HG03378 (cell line): ENCODE measurements around the gene RAPGEF4.
"Not testable (repeated sequence)": the region's sequence is repeated elsewhere in the genome, so short reads cannot be mapped to it uniquely, and the experiment has no call there.

Source experiments
- ATAC-seq: cut with Tn5 transposase; IDR thresholded peaks from one replicate; pipeline ENCODE4 v1.9.1; 2021; ENCODE audit warnings: mild to moderate bottlenecking, moderate library complexity; ENCODE audit not compliant: unreplicated experiment

RAPGEF4 gene

DNA sequence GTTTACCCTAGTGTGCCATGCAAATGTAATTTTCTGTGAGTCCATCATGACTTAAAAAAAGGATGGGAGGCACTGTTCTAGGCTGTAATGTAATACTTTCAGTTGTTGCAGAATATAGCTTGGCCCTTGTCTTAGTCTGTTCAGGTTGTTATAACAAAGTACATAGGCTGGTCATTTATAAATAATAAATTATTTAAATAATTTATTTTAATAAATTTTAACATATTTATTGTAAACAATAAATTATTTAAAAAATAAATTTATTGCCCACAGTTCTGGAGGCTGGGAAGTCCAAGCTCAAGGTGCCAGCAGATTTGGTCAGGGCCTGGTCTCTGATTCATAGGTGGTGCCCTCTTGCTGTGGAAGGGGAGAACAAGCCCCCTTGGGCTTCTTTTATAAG is 35.2 kb downstream of the RAPGEF4 start:
- no peak for ATAC-seq

DNA sequence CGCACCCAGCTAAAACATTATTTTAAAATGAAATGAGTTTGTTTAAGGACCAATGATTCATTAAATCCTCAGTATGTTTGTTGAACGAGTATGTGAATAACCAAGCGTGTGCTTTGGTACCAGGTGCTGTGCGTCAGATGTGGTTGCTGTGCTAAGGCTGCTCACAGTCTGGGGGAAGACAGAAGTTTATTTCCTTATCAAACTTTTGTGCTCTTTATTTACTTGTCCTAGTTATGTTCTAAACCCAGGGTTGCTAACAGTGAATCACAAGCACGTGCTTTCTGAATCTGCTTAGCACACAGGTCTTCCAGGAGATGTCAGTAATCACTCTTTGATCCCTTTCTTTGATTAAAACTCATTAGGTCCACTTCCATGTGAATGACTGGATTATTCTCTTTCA is 37.0 kb downstream of the RAPGEF4 start:
- ATAC-seq, result no peak

DNA sequence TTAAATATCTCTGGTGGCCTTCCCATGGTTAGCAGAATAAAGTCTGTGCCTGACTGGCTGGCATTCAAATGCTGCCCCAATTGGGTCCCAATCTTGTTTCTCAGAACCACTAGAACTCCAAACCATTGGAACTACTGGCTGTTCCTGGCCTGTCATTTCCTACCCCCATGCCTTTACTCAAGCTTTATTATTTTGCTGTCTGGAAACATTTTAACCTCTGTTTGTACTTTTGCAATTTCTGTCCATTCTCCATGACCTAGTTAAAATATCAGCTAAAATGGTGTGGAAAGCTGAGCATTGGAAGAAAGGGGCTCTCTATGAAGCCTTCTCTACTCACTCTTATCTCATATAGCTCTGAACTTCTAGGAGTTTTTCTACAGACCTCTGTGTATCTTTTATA is 38.7 kb downstream of the RAPGEF4 start:
- no peak for ATAC-seq

GRCh38 chr2:172775319-172775718 is 39.7 kb downstream of the RAPGEF4 start:
- no peak for ATAC-seq

DNA sequence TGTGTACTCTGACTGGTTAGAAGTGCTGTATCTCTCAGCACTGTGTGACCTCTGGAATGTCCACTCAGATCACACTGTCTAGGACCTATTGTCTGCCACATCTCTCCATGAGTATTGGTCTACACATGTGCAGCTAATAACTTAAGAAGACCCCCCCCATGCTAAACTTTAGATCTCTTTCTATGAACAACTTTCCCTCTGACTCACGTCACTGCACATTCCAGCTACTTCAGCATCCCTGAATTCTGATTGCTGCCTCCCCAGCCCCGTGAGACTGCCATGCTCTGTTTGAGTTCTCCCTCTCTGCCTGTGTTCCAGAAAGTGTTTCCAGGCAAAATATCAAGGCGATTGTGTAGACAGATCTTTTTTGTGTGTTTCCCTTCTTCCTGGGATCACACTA is 41.8 kb downstream of the RAPGEF4 start:
- no peak for ATAC-seq

DNA sequence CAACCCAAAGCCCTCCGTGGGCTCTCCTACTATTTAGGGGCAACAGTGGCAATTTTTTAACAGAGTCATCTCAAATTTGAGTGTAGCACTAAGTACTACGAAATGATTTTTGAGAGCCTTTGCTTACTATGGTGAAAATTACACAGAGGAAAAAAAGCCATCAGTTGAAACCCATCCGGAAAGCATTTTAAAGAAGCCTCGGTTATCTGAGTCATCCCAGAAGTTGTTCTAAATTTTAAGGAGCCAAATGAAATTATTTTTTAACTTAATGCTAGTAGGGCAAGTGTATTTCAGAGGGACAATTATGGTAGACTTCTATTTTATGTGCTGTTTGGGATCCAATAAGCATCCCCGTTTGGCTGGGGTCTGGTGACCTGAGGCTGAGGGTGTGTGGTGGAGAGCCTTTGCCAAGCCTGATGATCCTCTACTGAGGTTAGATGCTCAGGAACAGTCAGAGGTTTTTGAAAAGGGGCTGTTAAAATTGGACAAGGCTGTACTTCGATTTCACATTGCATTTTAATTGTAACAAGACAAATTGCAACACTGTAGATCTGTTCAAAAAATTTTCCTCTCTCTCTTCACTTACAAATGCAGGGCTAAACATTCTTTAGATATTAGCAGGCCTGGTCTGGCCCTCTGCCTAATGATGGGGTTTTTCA is 47.0 kb downstream of the RAPGEF4 start:
- no peak for ATAC-seq

DNA sequence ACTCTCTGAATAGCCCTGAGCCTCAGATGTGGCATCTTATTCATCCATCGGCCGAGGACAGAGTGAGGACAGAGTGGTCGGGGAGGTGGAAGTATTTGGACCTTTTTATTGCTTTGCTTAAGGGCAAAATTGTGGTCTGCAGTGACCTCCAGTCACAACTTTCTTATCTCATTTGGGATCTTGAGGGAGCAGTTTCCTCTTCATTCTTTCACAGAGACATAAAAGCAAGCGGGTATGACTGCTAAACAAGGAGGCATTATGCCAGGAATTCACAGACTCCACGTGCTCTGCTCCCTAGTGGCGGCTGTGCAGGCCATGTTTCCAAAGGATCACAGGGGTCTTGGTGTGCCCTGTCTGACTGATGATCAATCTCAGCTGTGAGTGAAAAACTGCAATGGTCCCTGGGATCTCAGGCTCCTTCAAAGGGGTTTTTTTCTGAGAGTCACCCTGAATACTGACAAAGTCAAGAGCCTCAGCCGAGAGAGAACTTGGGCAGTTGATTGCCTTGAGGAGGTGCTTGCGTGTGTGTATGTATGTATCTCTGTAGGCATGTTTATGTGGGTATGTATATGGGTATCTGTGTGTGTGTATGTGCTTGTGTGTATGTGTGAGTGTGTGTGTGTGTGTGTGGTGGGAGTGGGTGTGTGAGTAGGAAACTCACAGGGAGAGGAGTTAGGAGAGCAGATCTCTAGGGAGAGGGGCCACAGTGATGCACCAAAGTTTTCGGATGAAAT is 47.7 kb downstream of the RAPGEF4 start:
- no peak for ATAC-seq

DNA sequence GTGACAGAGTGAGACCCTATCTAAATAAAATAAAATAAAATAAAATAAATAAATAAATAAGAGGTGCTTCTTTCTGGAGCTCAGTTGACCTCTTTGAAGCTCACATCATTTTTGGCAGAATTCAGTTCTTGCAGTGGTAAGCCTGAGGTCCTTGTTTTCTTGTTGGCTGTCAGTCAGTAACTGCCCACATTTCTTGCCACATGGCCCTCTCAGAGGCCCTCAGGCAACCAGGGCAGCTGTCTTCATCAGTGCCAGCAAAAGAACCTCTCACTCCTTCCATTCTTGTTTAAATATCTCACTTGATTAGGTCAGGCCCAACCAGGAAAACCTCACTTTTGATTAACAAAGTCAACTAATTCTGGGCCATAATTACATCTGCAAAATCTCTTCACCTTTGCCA is 53.2 kb downstream of the RAPGEF4 start:
- ATAC-seq, result no peak

- no peak for ATAC-seq
Observed at GRCh38 chr2:172790404-172790803, 54.8 kb downstream of the RAPGEF4 start.

DNA sequence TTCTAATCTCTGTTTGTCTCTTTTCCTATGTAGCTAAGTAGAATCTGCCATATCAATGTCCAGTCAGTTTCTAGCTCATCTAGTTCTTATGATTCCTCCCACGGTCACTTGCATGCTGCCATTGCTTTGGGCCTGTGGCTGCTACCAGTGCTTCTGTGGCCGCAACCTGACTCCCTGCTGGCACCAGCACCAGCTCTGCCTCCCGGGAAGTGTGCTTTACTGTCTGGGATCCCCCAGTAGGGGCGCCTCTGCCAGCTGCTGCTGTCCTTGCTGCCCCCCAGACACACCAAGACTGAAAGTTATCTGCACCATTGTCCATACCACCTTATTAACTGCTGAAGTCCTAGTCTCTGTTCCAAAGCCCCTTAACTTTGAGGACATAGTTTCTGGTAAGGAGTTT is 56.3 kb downstream of the RAPGEF4 start:
- no peak for ATAC-seq

DNA sequence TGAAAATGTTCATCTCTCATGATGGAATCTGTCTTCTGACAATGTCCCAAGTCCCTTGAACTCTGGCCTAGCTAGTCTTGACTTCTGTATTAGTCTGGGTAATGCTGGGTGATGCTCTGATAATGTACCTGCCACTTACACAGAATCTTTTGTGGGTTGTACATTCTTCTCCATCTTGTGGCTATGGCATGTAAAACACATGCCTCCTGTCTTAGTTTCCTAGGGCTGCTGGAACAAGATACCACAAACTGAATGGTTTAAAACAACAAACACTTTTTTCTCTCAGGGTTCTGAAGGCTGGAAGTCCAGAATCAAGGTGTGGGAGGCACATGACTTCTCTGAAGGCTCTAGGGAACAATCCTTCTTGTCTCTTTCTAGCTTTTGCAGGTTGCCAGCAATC is 57.1 kb downstream of the RAPGEF4 start:
- ATAC-seq, result no peak

DNA sequence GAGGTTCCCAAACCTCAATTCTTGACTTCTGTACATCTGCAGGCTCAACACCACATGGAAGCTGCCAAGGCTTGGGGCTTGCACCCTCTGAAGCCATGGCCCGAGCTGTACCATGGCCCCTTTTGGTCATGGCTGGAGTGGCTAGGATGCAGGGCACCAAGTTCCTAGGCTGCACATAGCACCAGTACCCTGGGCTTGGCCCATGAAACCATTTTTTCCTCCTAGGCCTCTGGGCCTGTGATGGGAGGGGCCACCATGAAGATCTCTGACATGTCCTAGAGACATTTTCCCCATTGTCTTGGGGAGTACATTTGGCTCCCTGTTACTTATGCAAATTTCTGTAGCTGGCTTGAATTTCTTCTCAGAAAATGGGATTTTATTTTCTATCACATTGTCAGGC is 67.7 kb downstream of the RAPGEF4 start:
- not testable (repeated sequence) for ATAC-seq

DNA sequence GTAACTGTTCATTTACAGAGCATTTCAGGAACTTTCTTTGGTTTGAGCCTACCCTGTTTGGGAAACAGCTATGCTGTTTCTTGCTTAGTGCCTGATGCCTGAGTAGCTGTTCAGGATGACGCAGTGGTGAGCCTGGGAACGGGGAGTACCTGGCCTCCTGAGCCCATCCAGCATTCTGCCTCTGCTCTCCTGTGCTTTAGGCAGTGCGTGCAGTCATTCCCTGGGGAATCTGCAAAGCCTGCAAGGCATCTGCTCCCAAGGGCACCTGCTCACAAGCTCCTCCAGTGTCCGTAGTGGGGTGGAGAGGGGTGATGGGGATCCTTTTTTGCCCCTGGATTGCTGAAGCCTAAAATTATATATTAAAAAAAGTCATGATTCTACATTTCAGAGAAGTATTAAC is 68.8 kb downstream of the RAPGEF4 start:
- ATAC-seq, result no peak

DNA sequence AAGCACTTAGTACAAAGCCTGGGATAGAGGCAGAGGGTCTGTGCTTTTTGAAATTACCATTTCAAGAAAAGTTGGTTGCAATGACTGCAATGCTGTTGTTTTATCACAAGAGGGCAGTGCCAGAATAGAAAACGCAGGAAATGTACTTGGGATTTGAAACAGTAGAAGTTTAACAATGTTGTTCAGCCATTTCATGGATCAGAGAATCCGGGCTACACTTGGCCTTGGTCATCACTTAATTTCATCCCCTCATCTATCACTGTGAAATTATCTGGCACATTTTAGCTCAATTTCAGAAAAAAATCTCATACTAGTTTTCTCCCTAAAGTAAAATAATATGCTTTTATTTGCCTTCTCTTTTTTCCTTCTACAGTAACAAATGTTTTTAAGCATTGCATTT is 70.8 kb downstream of the RAPGEF4 start:
- no peak for ATAC-seq

- no peak for ATAC-seq
Observed at GRCh38 chr2:172806996-172807395, 71.4 kb downstream of the RAPGEF4 start.

- ATAC-seq, result no peak
Observed at GRCh38 chr2:172808156-172808555, 72.5 kb downstream of the RAPGEF4 start.

- ATAC-seq, result no peak
Observed at GRCh38 chr2:172811027-172811426, 75.4 kb downstream of the RAPGEF4 start.

DNA sequence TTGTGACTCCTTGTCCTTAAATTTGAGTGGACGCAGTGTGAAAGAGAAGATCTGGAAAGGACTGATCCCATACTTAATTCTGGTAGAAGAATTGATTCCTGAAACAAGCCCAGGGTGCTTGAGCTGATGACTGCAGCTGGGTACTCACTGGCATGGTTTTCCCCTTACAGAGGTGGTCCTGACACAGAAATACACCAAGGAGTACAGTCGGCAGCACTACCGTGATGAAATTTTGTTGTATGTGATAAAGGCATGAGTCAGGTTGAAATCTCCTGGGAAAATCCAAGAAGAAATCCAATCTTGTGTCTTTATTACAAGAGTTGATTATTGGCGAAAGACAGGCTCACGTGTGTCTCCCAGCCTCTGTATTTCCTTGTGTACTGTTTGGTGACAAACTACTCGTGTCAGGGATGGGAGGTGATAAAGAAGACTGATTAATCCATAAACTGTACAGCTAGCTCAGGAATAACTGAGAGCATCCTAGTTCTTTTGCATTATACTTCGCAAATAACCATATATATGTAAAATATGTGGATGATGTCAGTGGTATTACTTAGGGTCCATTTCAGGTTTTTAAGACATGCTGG is 76.6 kb downstream of the RAPGEF4 start:
- ATAC-seq, result no peak

- ATAC-seq, result no peak
Observed at GRCh38 chr2:172813314-172813888, 77.8 kb downstream of the RAPGEF4 start.

- no peak for ATAC-seq
Observed at GRCh38 chr2:172817411-172817810, 81.8 kb downstream of the RAPGEF4 start.

DNA sequence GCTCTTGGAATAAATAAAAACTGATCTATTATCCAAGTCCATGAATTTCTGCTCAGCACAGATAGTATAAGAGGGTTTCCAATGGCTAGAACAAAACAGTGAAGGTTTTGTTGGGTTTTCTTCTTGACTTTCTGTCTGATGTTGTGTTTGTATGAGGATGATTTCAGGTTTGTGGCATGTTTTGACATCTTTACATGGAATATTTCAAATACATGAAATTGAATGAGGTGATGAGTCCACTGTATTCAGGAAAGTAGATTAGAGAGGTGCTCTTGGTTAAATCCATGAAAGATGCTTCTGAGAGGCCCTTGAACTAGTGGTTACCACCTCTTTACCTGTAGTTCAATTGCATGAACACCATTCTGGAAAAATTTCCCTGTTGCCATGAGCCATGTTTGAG is 84.3 kb downstream of the RAPGEF4 start:
- no peak for ATAC-seq
